GM21447 (cell line): Measurements from ENCODE around the gene ZNF732.
"Not testable (repeated sequence)": the region's sequence is repeated elsewhere in the genome, so short reads cannot be mapped to it uniquely, and the experiment has no call there.

Experiments used
- ATAC-seq: cut with Tn5 transposase; IDR thresholded peaks from one replicate; pipeline ENCODE4 v1.9.1; 2021; ENCODE audit not compliant: unreplicated experiment

ZNF732 gene

DNA sequence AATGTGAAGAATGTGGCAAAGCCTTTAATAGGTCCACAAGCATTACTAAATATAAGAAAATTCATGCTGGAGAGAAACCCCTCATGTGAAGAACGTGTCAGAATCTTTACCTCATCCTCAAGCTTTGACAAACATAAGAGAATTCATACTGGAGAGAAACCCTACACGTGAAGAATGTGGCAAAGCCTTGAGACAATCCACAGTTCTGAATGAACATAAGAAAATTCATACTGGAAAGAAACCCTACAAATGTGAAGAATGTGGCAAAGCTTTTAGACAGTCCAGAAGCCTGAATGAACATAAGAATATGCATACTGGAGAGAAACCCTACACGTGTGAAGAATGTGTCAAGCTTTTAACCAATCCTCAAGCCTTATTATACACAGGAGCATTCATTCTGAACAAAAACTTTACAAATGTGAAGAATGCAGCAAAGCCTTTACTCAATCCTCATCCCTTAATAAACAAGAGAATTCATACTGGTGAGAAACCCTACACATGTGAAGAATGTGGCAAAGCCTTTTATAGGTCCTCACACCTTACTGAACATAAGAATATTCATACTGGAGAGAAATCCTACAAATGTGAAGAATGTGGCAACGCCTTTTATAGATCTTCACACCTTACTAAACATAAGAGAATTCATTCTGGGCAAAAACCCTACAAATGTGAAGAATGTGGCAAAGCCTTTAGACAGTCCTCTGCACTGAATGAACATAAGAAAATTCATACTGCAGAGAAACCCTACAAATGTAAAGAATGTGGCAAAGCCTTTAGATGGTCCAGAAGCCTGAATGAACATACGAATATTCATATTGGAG is 51.1 kb downstream of the ZNF732 start:
- ATAC-seq: no peak

- ATAC-seq: no peak
Measured at GRCh38 chr4:252065-252601, 53.1 kb downstream of the ZNF732 start.

DNA sequence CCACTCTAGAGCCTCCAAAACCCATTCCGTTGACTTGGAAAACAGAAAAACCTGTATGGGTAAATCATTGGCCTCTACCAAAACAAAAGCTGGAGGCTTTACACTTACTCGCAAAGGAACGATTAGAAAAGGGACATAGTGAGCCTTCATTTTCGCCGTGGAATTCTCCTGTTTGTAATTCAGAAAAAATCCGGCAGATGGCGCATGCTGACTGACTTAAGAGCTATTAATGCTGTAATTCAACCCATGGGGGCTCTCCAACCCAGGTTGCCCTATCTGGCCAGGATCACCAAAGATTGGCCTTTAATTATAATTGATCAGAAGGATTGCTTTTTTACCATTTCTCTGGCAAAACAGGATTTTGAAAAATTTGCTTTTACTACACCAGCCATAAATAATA is 60.8 kb downstream of the ZNF732 start:
- ATAC-seq: no peak

DNA sequence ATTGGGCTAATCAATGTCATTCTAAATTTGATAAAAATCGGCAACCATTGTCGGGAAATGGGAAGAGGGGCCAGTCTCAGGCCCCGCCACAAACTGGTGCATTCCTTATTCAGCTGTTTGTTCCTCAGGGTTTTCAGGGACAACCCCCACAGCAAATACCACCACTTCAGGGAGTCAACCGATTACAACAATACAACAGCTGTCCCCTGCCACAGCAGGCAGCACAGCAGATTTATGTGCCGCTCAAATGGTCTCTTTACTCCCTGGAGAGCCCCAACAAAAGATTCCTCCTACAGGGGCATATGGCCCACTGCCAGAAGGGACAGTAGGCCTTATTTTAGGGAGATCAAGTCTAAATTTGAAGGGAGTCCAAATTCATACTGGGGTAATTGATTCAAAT is 61.8 kb downstream of the ZNF732 start:
- no peak for ATAC-seq

GRCh38 chr4:242121-242848 is 63.0 kb downstream of the ZNF732 start:
- ATAC-seq: peak; percentile 67

DNA sequence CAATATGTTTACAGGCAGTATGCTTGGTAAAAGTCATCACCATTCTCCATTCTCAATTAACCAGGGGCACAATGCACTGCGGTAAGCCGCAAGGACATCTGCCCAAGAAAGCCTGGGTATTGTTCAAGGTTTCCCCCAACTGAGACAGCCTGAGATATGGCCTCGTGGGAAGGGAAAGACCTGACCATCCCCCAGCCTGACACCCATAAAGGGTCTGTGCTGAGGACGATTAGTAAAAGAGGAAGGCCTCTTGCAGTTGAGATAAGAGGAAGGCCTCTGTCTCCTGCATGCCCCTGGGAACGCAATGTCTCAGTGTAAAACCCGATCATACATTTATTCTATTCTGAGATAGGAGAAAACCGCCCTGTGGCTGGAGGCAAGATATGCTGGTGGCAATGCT is 63.9 kb downstream of the ZNF732 start:
- ATAC-seq: not testable (repeated sequence)

GRCh38 chr4:236028-236427 is 69.2 kb downstream of the ZNF732 start:
- ATAC-seq: no peak

DNA sequence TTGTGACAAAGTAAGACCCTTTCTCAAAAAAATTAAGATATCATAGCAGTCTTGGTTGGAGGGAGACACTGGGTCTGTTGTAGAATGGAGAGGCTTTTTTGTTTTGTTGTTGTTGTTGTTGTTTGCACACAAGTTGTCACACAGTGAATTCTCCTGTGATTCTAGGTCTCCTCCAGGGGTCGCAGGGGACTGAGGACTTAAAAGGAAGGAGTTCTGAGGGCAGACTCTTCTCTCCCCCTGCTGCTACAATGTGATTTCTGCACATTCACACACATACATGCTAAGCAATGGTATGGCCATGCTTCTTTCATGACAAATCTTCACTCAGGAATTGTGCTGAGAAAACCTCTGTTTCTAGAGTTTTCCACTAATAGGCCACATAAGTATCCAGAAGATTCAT is 71.1 kb downstream of the ZNF732 start:
- no peak for ATAC-seq

DNA sequence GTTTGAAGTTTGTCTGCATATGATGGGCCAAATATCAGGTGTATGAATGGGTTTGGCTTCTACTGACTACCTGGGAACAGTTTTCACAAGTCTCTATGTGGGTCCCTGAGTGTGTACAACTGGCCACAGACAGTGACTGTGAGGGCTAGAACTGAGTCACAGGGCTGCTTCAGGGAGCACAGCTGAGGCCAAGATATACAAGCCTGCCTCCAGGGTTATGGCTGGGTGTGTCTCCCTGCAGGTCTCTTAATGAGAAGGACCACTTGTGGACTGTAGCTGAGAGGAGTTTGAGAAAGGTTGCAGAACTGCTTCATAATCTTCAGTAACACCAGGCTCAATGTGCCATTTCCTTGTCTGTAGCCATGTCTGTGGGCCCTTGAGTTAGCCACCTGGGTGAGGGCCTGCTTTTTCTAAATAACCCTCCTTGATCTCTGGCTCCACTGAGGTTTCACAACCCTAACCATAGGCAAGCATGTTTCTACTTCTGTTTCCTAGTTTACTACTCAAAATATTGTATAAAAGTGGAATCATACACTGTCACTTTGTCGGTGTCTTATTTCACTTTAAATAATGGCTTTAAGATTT is 81.3 kb downstream of the ZNF732 start:
- no peak for ATAC-seq
